Sigmoid colon (tissue), 4 donors: ENCODE data around the gene PON2.

Source experiments
- EP300 ChIP-seq, 4 donors: sonication (generic); formaldehyde crosslinking; IDR thresholded peaks; one replicate each; pipeline ENCODE4 v1.6.1; 2017; ENCODE audit warnings: antibody characterized with exemption in 4 of 4
- POLR2A ChIP-seq, 2 donors: fragments of 450-650 bp; IDR thresholded peaks; one replicate each; pipeline ENCODE4 v1.6.1; 2016; ENCODE audit warnings: antibody characterized with exemption in 2 of 2, mild to moderate bottlenecking in 2 of 2, moderate library complexity in 2 of 2
- POLR2AphosphoS5 ChIP-seq, 4 donors: sonication (generic); formaldehyde crosslinking; IDR thresholded peaks; one replicate each; pipeline ENCODE4 v1.6.1; 2017; ENCODE audit warnings: antibody characterized with exemption in 4 of 4
- TF ChIP-seq, protein P1 (sequence below), 4 experiments: fragments of 450-650 bp in 3 of 4; fragments of 200-600 bp in 1 of 4; IDR thresholded peaks; one replicate each; pipeline ENCODE4 v1.5.1; 2016 to 2019; ENCODE audit warnings: antibody characterized with exemption in 4 of 4, mild to moderate bottlenecking in 3 of 4, moderate library complexity in 2 of 4

GRCh38 chr7:95433952-95434556 is 774 bp downstream of the PON2 start:
- TF ChIP-seq, protein P1, sequence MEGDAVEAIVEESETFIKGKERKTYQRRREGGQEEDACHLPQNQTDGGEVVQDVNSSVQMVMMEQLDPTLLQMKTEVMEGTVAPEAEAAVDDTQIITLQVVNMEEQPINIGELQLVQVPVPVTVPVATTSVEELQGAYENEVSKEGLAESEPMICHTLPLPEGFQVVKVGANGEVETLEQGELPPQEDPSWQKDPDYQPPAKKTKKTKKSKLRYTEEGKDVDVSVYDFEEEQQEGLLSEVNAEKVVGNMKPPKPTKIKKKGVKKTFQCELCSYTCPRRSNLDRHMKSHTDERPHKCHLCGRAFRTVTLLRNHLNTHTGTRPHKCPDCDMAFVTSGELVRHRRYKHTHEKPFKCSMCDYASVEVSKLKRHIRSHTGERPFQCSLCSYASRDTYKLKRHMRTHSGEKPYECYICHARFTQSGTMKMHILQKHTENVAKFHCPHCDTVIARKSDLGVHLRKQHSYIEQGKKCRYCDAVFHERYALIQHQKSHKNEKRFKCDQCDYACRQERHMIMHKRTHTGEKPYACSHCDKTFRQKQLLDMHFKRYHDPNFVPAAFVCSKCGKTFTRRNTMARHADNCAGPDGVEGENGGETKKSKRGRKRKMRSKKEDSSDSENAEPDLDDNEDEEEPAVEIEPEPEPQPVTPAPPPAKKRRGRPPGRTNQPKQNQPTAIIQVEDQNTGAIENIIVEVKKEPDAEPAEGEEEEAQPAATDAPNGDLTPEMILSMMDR (IDR thresholded peaks at IDR 0.05) = no peak
- TF ChIP-seq POLR2A (IDR thresholded peaks at IDR 0.05) (no peak), POLR2AphosphoS5 (IDR thresholded peaks at IDR 0.05) (no peak), EP300 (IDR thresholded peaks at IDR 0.05) (no peak)
